ENCODE data around the gene ZNF853. TPM values are rescaled to one million over a fixed set of nuclear protein-coding genes. Genes with fewer than 3 reads are reported as not detected.
A peak's percentile ranks its signal among the peaks of the same experiment; 100 is the strongest.

ZNF853 gene
- total and polyA plus RNA-seq, 2 donors (not counting 3 experiments of a cell fraction or from before 2014, with no cell fraction given): 0.47 to 0.58 TPM

DNA sequence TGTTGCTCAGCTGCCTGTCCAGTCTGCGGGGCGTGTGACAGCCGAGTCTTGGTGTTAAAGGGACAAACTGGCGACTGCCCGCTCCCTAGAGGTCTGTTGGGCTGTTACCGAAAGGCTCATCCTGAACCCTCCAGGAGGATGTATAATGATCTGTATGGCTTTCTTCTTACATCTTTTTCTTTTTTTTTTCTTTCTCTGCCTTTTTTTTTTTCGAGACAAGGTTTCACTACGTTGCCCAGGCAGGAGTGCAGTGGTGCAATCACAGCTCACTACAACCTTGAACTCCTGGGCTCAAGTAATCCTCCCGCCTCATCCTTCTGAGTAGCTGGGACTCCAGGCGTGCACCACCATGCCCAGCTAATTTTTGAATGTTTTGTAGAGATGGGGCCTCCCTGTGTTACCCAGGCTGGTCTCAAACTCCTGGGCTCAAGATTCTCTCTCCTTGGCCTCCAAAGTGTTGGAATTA, 24.7 kb upstream of the ZNF853 start:
- Histone ChIP-seq H3K9me1 (replicated peaks; ENCODE audit: control insufficient read depth, extremely low read depth, insufficient read depth, low read length) (no peaks in the 10 kb centered on the region), H3K4me3 (replicated peaks in 1 of 3; ENCODE audit: insufficient read depth in 1 of 3, low read depth in 1 of 3, low read length in 3 of 3) (peak overlapping the region; percentile 66 to 96 (median 70)), H3K9me3 (replicated peaks; ENCODE audit: control insufficient read depth, insufficient read depth, low read length) (no peaks in the 10 kb centered on the region), H3K27me3 (ENCODE audit: control insufficient read depth in 2 of 2, insufficient read depth in 2 of 2, low read length in 2 of 2) (no peaks in the 10 kb centered on the region), H3K4me2 (ENCODE audit: insufficient read depth, low read length) (peak overlapping the region; percentile 81), H3K9ac (replicated peaks; ENCODE audit: extremely low read depth, insufficient read depth, low read length) (peak overlapping the region; percentile 77), H3K4me1 (ENCODE audit: control insufficient read depth, extremely low read depth, insufficient read depth, low read length) (peaks cover 12% of the 10 kb centered on the region), H3K36me3 (ENCODE audit: control insufficient read depth in 2 of 2, extremely low read depth in 1 of 2, insufficient read depth in 2 of 2, low read length in 2 of 2) (peaks cover 3 to 14% of the 10 kb centered on the region in 2 experiments), H3K79me2 (ENCODE audit: control insufficient read depth, insufficient read depth, low read length) (peaks cover 13% of the 10 kb centered on the region), H2AFZ (ENCODE audit: low read depth, low read length) (peak overlapping the region; percentile 92), H3K27ac (ENCODE audit: insufficient read depth, low read depth, low read length) (no peak overlapping the region), H4K20me1 (replicated peaks; ENCODE audit: control insufficient read depth, extremely low read depth, insufficient read depth, low read length) (no peaks in the 10 kb centered on the region)
- TF ChIP-seq MYC (IDR thresholded peaks at IDR 0.05; ENCODE audit: low read depth, low read length) (no peak), POLR2AphosphoS5 (IDR thresholded peaks at IDR 0.05; ENCODE audit: insufficient read depth, low read depth, low read length) (no peak), EZH2 (IDR thresholded peaks at IDR 0.05; ENCODE audit: borderline replicate concordance, low read depth, low read length, severe bottlenecking) (no peak), POLR2A (IDR thresholded peaks at IDR 0.05; ENCODE audit: low read depth, low read length) (no peak), FOS (IDR thresholded peaks at IDR 0.05; ENCODE audit: borderline replicate concordance, insufficient read depth, low read length) (no peak), MAX (IDR thresholded peaks at IDR 0.05; ENCODE audit: insufficient read depth, insufficient read length) (no peak), JUN (IDR thresholded peaks at IDR 0.05; ENCODE audit: borderline replicate concordance, insufficient read depth, insufficient read length, low read depth) (no peak), GATA2 (IDR thresholded peaks at IDR 0.05; ENCODE audit: insufficient read depth, insufficient read length, low read depth, low read length) (no peak)
- TF ChIP-seq, protein P1, sequence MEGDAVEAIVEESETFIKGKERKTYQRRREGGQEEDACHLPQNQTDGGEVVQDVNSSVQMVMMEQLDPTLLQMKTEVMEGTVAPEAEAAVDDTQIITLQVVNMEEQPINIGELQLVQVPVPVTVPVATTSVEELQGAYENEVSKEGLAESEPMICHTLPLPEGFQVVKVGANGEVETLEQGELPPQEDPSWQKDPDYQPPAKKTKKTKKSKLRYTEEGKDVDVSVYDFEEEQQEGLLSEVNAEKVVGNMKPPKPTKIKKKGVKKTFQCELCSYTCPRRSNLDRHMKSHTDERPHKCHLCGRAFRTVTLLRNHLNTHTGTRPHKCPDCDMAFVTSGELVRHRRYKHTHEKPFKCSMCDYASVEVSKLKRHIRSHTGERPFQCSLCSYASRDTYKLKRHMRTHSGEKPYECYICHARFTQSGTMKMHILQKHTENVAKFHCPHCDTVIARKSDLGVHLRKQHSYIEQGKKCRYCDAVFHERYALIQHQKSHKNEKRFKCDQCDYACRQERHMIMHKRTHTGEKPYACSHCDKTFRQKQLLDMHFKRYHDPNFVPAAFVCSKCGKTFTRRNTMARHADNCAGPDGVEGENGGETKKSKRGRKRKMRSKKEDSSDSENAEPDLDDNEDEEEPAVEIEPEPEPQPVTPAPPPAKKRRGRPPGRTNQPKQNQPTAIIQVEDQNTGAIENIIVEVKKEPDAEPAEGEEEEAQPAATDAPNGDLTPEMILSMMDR (IDR thresholded peaks at IDR 0.05; ENCODE audit: extremely low read depth in 1 of 2, insufficient read depth in 1 of 2, low read depth in 1 of 2, low read length in 2 of 2): no peak
- FAIRE-seq: peak; percentile 38
- intact Hi-C loops (cut with micrococcal nuclease) (loop anchor here (1.0 to 5.0 kb wide), 4 partner anchors 13 to 267 kb away; partner anchors contain the start of genes ZDHHC4 and ZNF12), dilution Hi-C loops (cut with MboI; ENCODE audit: extremely low pct_ligation_motif_present, low sequenced_read_pairs) (no loop called here)
- no peak for DNase-seq (ENCODE audit: low read depth, low spot score)
- ChIA-PET CTCF (interaction anchor here (0.8 to 2.1 kb wide), 6 partner anchors 13 to 267 kb away, joined by 4 to 18 read pairs (median 8); partner anchors contain the start of gene ZDHHC4), POLR2A (interaction anchor here (0.7 to 1.3 kb wide), 2 partner anchors 42 to 46 kb away, joined by 3 to 4 read pairs; partner anchors contain the start of gene ZNF316)
- BruUV-seq (replicated peaks): TSS peak; percentile 44
